ENCODE measurements around the gene NBR1. TPM values are rescaled to one million over a fixed set of nuclear protein-coding genes. Genes with fewer than 3 reads are reported as not detected.
"Not testable (repeated sequence)": the region's sequence is repeated elsewhere in the genome, so short reads cannot be mapped to it uniquely, and the experiment has no call there.

NBR1 gene
- total RNA-seq, 4 donors from 2014 or later: 30.6 to 61.6 (median 42.0) TPM

DNA sequence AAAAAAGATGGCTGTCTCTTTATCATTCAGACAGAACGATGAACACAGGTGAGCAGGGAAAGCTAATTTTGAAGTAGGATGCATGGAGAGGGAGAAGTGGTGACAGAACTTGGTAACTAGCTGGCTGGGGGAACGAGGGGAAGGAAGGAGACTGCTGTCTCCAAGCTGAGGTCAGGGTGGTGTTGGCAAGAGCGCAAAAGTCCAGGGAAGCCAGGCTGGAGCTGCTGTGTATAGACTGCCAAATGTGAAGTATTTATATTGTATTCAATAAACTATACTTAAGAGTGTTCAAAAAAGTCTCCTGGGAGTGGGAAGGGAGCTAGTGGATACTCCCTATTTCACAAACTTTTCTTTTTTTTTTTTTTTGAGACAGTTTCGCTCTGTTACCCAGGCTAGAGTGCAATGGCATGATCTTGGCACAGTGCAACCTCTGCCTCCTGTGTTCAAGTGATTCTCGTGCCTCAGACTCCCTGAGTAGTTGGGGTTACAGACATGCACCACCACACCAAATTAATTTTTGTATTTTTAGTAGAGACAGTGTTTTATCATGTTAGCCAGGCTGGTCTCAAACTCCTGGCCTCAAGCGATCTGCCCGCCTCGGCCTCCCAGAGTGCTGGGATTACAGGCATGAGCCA, 48.8 kb downstream of the NBR1 start:
- Histone ChIP-seq H3K27ac (no peak overlapping the region), H3K4me3 (no peak overlapping the region), H3K27me3 (no peaks in the 10 kb centered on the region), H3K9me3 (no peaks in the 10 kb centered on the region), H3K4me1 (no peaks in the 10 kb centered on the region), H3K36me3 (peaks cover 0 to 47% (median 0%) of the 10 kb centered on the region in 3 donors)
- no peak for TF ChIP-seq POLR2A (IDR thresholded peaks at IDR 0.05)
- TF ChIP-seq, protein P1, sequence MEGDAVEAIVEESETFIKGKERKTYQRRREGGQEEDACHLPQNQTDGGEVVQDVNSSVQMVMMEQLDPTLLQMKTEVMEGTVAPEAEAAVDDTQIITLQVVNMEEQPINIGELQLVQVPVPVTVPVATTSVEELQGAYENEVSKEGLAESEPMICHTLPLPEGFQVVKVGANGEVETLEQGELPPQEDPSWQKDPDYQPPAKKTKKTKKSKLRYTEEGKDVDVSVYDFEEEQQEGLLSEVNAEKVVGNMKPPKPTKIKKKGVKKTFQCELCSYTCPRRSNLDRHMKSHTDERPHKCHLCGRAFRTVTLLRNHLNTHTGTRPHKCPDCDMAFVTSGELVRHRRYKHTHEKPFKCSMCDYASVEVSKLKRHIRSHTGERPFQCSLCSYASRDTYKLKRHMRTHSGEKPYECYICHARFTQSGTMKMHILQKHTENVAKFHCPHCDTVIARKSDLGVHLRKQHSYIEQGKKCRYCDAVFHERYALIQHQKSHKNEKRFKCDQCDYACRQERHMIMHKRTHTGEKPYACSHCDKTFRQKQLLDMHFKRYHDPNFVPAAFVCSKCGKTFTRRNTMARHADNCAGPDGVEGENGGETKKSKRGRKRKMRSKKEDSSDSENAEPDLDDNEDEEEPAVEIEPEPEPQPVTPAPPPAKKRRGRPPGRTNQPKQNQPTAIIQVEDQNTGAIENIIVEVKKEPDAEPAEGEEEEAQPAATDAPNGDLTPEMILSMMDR (IDR thresholded peaks at IDR 0.05): no peak
- WGBS, 2 donors: 61 to 69% methylated on average over 8 of the region's 8 CpGs
- intact Hi-C loops (cut with DNase I): no loop called here
- no peak for DNase-seq

GRCh38 chr17:43220511-43221125, 49.6 kb downstream of the NBR1 start:
- 81 to 94% methylated on average over 2 to 8 of the region's 9 CpGs for WGBS, 2 donors
- Histone ChIP-seq H3K36me3 (peaks cover 0 to 44% (median 0%) of the 10 kb centered on the region in 3 donors), H3K9me3 (no peaks in the 10 kb centered on the region), H3K27me3 (no peaks in the 10 kb centered on the region), H3K4me3 (no peak overlapping the region), H3K27ac (no peak overlapping the region), H3K4me1 (no peaks in the 10 kb centered on the region)
- intact Hi-C loops (cut with DNase I): no loop called here
- TF ChIP-seq, protein P1 (IDR thresholded peaks at IDR 0.05): no peak
- TF ChIP-seq POLR2A (IDR thresholded peaks at IDR 0.05): no peak
- no peak for DNase-seq

DNA sequence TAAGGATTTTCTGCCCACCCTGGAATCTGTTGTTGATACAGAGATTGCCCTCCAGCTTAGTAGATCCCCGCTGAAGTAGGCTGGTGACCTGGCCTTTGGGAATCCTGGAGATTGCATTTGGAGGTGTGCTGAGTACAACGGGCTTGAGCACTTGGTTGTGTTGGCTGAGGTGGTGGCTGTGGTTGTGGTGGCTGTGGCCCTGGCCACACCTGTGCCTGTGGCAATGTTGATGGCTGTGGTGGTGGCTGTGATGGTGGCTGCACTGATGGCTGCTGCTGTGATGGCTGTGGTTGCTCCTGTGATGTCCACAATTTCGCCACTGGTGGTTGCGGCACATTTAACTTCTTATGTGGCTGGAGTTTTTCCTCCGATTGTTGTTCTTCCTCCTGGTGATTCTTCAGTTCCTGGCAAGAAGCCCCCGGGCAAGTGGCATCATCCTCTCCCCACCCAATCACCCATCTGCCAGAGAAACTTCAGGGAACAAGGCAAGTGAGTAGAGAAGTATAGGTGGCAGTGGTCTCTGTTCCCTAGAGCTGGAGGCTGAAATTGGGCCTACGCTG, 53.2 kb downstream of the NBR1 start:
- H3K27ac ChIP-seq: no peak overlapping the region
- H3K9me3 ChIP-seq: no peaks in the 10 kb centered on the region
- no peak overlapping the region for H3K4me3 ChIP-seq
- peaks cover 0 to 15% (median 0%) of the 10 kb centered on the region in 3 donors for H3K36me3 ChIP-seq
- no peak for DNase-seq
- intact Hi-C loops (cut with DNase I): no loop called here
- H3K27me3 ChIP-seq: no peaks in the 10 kb centered on the region
- TF ChIP-seq POLR2A (IDR thresholded peaks at IDR 0.05): no peak
- TF ChIP-seq, protein P1 (IDR thresholded peaks at IDR 0.05): no peak
- WGBS, 2 donors: 83 to 100% methylated on average over 3 to 4 of the region's 7 CpGs
- no peaks in the 10 kb centered on the region for H3K4me1 ChIP-seq

- 88 to 90% methylated on average over 7 of the region's 7 CpGs for WGBS, 2 donors
- no peaks in the 10 kb centered on the region for H3K9me3 ChIP-seq
These were observed 55.4 kb downstream of the NBR1 start for GRCh38 chr17:43226393-43226792.

GRCh38 chr17:43228020-43228782, 57.2 kb downstream of the NBR1 start, which contains the start of gene CCDC200:
TSS of gene CCDC200 (minus strand) at chr17:43228623. CDS start at chr17:43228554, 69 bp downstream.
- DNase-seq; H3K9me3 ChIP-seq; intact Hi-C loops (cut with DNase I); H3K4me1 ChIP-seq; H3K4me3 ChIP-seq; H3K27ac ChIP-seq; H3K27me3 ChIP-seq: not testable (repeated sequence)
- peaks cover 0 to 15% (median 0%) of the 10 kb centered on the region in 3 donors for H3K36me3 ChIP-seq
- WGBS, 2 donors: no CpG with 5 or more reads among the region's 7 CpGs

More at GRCh38 chr17:43226393-43226792, 55.4 kb downstream of the NBR1 start:
- Histone ChIP-seq H3K4me3 (no peak overlapping the region), H3K36me3 (peaks cover 0 to 15% (median 0%) of the 10 kb centered on the region in 3 donors), H3K27ac (no peak overlapping the region), H3K4me1 (no peaks in the 10 kb centered on the region), H3K27me3 (no peaks in the 10 kb centered on the region)
- intact Hi-C loops (cut with DNase I): no loop called here
- TF ChIP-seq POLR2A (IDR thresholded peaks at IDR 0.05): no peak
- TF ChIP-seq, protein P1 (IDR thresholded peaks at IDR 0.05): no peak
- no peak for DNase-seq

GRCh38 chr17:43231205-43232020, 60.4 kb downstream of the NBR1 start:
- Histone ChIP-seq H3K4me3 (peak overlapping the region in 3 of 4 donors; percentile 1 to 22 (median 1)), H3K27ac (peak overlapping the region in 3 of 4 donors; percentile 34 to 58 (median 51))
- H3K4me1 ChIP-seq; H3K27me3 ChIP-seq; H3K9me3 ChIP-seq; intact Hi-C loops (cut with DNase I); DNase-seq; H3K36me3 ChIP-seq: not testable (repeated sequence)
- WGBS, 2 donors: 62 to 73% methylated on average over 6 to 7 of the region's 40 CpGs

DNA sequence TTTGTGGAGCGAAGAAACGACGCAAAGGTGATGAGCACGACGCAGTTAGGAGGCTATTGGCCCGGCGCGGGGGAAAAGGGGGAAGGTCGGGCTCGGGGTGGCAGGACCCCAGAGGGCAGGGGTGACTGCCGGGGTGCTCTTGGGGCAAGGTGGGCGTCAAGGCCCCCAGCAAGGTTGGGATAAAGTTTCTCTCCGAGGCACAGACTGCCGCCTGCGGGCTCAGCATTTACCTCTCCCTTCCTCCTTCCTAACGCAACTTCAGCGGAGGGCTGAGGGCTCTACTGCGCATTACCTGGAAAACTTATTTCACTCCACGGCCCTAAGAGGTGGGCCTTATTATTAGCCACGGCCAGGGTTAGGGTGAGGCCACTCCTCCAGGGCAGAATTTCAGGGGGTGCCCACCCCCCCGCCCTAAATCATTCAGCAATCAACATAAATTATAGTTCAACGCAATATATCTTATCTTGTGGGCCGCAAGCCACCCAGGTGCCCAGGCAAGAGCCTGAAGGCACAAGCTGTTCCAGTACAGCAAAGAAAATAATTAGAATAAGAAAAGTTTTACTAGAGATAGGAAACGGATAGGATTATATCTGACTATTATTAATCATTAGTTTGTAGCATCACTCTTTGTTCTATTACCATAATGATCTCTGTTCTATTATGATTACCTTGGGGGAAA, 61.1 kb downstream of the NBR1 start:
- intact Hi-C loops (cut with DNase I); H3K27me3 ChIP-seq; H3K9me3 ChIP-seq; H3K4me1 ChIP-seq; DNase-seq; H3K36me3 ChIP-seq: not testable (repeated sequence)
- 55 to 66% methylated on average over 5 to 20 of the region's 24 CpGs for WGBS, 2 donors
- peak overlapping the region in 3 of 4 donors; percentile 1 to 22 (median 1) for H3K4me3 ChIP-seq
- H3K27ac ChIP-seq: peak overlapping the region in 3 of 4 donors; percentile 34 to 58 (median 51)

Measured in esophagus squamous epithelium (tissue), 5 donors.